Fibroblast of lung (primary cell): ENCODE results near the gene EFHC1. TPM values are rescaled to one million over a fixed set of nuclear protein-coding genes. Genes with fewer than 3 reads are reported as not detected.

ENCODE experiments used
- DNase-seq, 2 donors: peaks; one replicate each; pipeline versions ENCODE4 v3.0.0 to v3.0.0-alpha.2; 2010; ENCODE audit warnings: low read depth in 2 of 2
- H2AFZ ChIP-seq: 2 replicates; pipeline ENCODE4 v1.5.1; 2012; ENCODE audit warnings: low read length, control low read depth, inconsistent platforms
- H3K27ac ChIP-seq: 2 replicates; pipeline ENCODE4 v1.5.1; 2011; ENCODE audit warnings: low read length, control low read depth; ENCODE audit not compliant: insufficient read depth
- H3K27me3 ChIP-seq: 2 replicates; pipeline ENCODE4 v1.5.1; 2011; ENCODE audit warnings: mild to moderate bottlenecking, low read length; ENCODE audit not compliant: control insufficient read depth, insufficient read depth
- H3K36me3 ChIP-seq: 2 replicates; pipeline ENCODE4 v1.5.1; 2011; ENCODE audit warnings: low read length; ENCODE audit not compliant: control insufficient read depth, insufficient read depth
- H3K4me1 ChIP-seq: 2 replicates; pipeline ENCODE4 v1.5.1; 2011; ENCODE audit warnings: low read length; ENCODE audit not compliant: control insufficient read depth, insufficient read depth; ENCODE audit errors: extremely low read depth
- H3K4me2 ChIP-seq: 2 replicates; pipeline ENCODE4 v1.5.1; 2011; ENCODE audit warnings: low read length, control low read depth; ENCODE audit not compliant: insufficient read depth; ENCODE audit errors: extremely low read depth
- H3K4me3 ChIP-seq, 4 experiments: fragments of 200-600 bp in 1 of 4; sonication (generic) in 1 of 4; replicated peaks in 1 of 4; 2 replicates each; pipeline ENCODE4 v1.5.1; 2011 to 2016; ENCODE audit warnings: low read length in 4 of 4, low read depth in 3 of 4, mild to moderate bottlenecking in 3 of 4, control low read depth in 2 of 4, inconsistent platforms in 1 of 4, mixed read lengths in 1 of 4; ENCODE audit not compliant: insufficient read depth in 1 of 4; ENCODE audit errors: control extremely low read depth in 1 of 4
- H3K79me2 ChIP-seq: 2 replicates; pipeline ENCODE4 v1.5.1; 2012; ENCODE audit warnings: mild to moderate bottlenecking, low read length, inconsistent platforms; ENCODE audit not compliant: control insufficient read depth, insufficient read depth
- H3K9ac ChIP-seq: 2 replicates; pipeline ENCODE4 v1.5.1; 2011; ENCODE audit warnings: mild to moderate bottlenecking, low read length, control low read depth; ENCODE audit not compliant: insufficient read depth
- H3K9me3 ChIP-seq: 2 replicates; pipeline ENCODE4 v1.5.1; 2012; ENCODE audit warnings: low read depth, low read length; ENCODE audit not compliant: control insufficient read depth, insufficient read depth
- H4K20me1 ChIP-seq: 2 replicates; pipeline ENCODE4 v1.5.1; 2011; ENCODE audit warnings: low read length; ENCODE audit not compliant: control insufficient read depth, insufficient read depth; ENCODE audit errors: extremely low read depth
- EZH2 ChIP-seq: IDR thresholded peaks from 2 replicates; pipeline ENCODE4 v1.5.1; 2012; ENCODE audit warnings: low read length, control low read depth, mild to moderate bottlenecking; ENCODE audit errors: missing control alignments
- polyA plus RNA-seq, 2 donors: library from polyadenylated mRNA; depleted of rRNA in 1 of 2; stranded (reverse) in 1 of 2; unstranded in 1 of 2; fragments of >200 nt; gene quantifications; 2 replicates each; pipeline ENCODE4 v1.2.1, GENCODE V29; 2011 to 2012; ENCODE audit warnings: missing spikeins in 1 of 2
- total RNA-seq: library from RNA; depleted of rRNA; stranded (reverse); fragments of >200 nt; gene quantifications from 2 replicates; pipeline ENCODE4 v1.2.1, GENCODE V29; 2014
- TF ChIP-seq, protein P1 (sequence below), 2 donors: IDR thresholded peaks in 1 of 2; conservative IDR thresholded peaks in 1 of 2; 1 replicate in 1 of 2; 2 replicates in 1 of 2; pipeline ENCODE4 v1.5.1; 2011 to 2012; ENCODE audit warnings: low read length in 2 of 2, control low read depth in 1 of 2, inconsistent platforms in 1 of 2, low read depth in 1 of 2, mild to moderate bottlenecking in 1 of 2

The EFHC1 gene
- total and polyA plus RNA-seq, 2 donors (not counting 1 experiment from before 2014, with no cell fraction given), result 29.4 to 32.9 TPM

DNA sequence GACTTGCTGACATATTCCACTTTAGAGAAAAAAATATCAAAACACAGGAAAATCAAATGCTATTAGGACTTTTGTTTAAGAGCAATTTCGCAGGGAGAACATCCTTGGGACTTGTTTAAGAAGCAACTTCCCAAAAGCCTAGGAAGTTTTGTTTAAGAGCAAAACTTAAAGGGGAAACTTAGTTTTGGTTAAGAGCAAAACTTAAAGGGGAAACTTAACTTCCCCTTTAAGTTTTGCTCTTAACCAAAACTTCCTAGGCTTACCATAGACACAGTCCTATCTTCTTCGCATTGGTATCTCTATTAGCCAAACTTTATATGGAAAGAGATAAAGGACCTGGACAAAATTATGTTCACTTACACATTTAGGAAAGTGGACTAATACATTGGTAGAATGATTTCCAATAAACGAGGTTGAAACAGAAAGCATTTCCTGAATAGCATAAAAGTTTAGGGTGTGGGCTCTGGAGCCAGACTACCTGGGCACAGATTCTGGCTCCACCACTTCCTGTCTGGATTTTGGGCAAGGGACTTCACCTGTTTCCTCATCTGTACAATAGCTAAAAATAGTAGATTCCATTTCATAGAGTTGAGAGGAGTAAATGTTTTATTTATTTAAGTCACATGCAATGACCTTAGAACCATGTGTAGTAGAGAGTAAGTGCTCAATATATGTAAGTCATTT, 42.5 kb upstream of the EFHC1 start:
- DNase-seq, result no peak
- H2AFZ ChIP-seq, result no peak overlapping the region
- no peaks in the 10 kb centered on the region for H3K27me3 ChIP-seq
- H4K20me1 ChIP-seq, result no peaks in the 10 kb centered on the region
- no peak overlapping the region for H3K9ac ChIP-seq
- H3K79me2 ChIP-seq, result no peaks in the 10 kb centered on the region
- no peaks in the 10 kb centered on the region for H3K36me3 ChIP-seq
- H3K27ac ChIP-seq, result no peak overlapping the region
- no peak overlapping the region for H3K4me3 ChIP-seq
- no peaks in the 10 kb centered on the region for H3K4me1 ChIP-seq
- no peak overlapping the region for H3K4me2 ChIP-seq
- H3K9me3 ChIP-seq, result no peaks in the 10 kb centered on the region
- no peak for TF ChIP-seq EZH2
- TF ChIP-seq, protein P1, sequence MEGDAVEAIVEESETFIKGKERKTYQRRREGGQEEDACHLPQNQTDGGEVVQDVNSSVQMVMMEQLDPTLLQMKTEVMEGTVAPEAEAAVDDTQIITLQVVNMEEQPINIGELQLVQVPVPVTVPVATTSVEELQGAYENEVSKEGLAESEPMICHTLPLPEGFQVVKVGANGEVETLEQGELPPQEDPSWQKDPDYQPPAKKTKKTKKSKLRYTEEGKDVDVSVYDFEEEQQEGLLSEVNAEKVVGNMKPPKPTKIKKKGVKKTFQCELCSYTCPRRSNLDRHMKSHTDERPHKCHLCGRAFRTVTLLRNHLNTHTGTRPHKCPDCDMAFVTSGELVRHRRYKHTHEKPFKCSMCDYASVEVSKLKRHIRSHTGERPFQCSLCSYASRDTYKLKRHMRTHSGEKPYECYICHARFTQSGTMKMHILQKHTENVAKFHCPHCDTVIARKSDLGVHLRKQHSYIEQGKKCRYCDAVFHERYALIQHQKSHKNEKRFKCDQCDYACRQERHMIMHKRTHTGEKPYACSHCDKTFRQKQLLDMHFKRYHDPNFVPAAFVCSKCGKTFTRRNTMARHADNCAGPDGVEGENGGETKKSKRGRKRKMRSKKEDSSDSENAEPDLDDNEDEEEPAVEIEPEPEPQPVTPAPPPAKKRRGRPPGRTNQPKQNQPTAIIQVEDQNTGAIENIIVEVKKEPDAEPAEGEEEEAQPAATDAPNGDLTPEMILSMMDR (conservative IDR thresholded peaks at IDR 0.05 in 1 of 2, IDR thresholded peaks at IDR 0.05 in 1 of 2; ENCODE audit: low read depth in 1 of 2, low read length in 2 of 2), result no peak

DNA sequence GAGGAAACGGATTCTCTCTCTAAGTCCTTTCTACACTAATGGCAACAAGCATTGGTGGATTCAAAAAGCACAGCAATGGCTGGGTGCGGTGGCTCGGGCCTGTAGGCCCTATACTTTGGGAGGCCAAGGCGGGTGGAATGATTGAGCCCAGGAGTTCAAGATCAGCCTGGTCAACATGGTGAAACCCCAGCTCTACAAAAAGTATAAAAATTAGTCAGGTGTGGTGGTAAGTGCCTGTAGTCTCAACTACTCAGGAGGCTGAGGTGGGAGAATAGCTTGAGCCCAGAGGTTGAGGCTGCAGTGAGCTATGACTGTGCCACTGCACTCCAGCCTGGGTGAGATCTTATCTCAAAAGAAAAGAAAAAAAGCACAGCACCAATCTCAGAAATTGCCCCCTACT, 38.9 kb upstream of the EFHC1 start:
- H3K36me3 ChIP-seq, result no peaks in the 10 kb centered on the region
- no peaks in the 10 kb centered on the region for H3K27me3 ChIP-seq
- H3K79me2 ChIP-seq, result no peaks in the 10 kb centered on the region
- DNase-seq, result no peak
- TF ChIP-seq EZH2, result no peak
- TF ChIP-seq, protein P1 (conservative IDR thresholded peaks at IDR 0.05 in 1 of 2, IDR thresholded peaks at IDR 0.05 in 1 of 2; ENCODE audit: low read depth in 1 of 2, low read length in 2 of 2), result no peak
- H3K9ac ChIP-seq, result no peak overlapping the region
- no peak overlapping the region for H3K4me3 ChIP-seq
- H3K4me1 ChIP-seq, result no peaks in the 10 kb centered on the region
- H2AFZ ChIP-seq, result no peak overlapping the region
- H3K27ac ChIP-seq, result no peak overlapping the region
- no peaks in the 10 kb centered on the region for H4K20me1 ChIP-seq
- H3K4me2 ChIP-seq, result no peak overlapping the region
- H3K9me3 ChIP-seq, result no peaks in the 10 kb centered on the region

DNA sequence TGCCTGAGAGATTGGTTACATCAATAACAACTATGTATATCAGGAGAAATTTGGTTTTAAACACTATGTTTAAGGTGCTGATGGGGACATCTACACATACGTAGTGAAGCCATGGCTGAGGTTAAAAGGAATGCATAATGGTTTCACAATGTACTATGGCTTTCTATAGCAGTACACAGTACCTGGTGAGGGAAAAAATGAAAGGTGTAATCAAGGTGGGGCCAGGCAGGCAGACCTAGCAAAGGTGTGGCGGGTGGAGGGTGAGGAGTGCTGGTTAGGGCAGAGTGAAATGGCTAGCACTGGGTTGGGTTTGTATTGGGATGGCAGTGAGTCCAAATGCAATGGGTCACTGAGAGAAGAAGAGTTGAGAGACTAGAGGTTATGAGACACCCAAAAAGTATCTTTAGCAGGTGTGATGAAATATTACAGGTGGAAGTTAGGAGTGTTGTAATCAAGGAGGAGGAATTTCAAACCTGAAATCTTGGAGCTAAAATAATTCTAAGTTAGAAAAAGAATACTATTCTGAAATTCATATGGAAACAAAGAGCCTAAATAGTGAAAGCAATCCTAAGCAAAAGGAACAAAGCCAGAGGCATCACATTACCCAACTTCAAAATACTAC, 35.9 kb upstream of the EFHC1 start:
- TF ChIP-seq, protein P1 (conservative IDR thresholded peaks at IDR 0.05 in 1 of 2, IDR thresholded peaks at IDR 0.05 in 1 of 2; ENCODE audit: low read depth in 1 of 2, low read length in 2 of 2), result no peak
- TF ChIP-seq EZH2, result no peak
- Histone ChIP-seq H2AFZ (no peak overlapping the region), H3K36me3 (no peaks in the 10 kb centered on the region), H3K27me3 (no peaks in the 10 kb centered on the region), H3K4me2 (no peak overlapping the region), H3K79me2 (no peaks in the 10 kb centered on the region), H3K27ac (no peak overlapping the region), H3K4me3 (no peak overlapping the region), H3K9ac (no peak overlapping the region), H3K4me1 (no peaks in the 10 kb centered on the region), H3K9me3 (no peaks in the 10 kb centered on the region), H4K20me1 (no peaks in the 10 kb centered on the region)
- DNase-seq, result no peak
